Measurements from ENCODE around the gene DOCK10.

Gene DOCK10

GRCh38 chr2:224869601-224870233, 172.6 kb downstream of the DOCK10 start:
- DNase-seq, result no peak

GRCh38 chr2:224865016-224865415, 177.3 kb downstream of the DOCK10 start:
- DNase-seq, result no peak

GRCh38 chr2:224861266-224861665, 181.0 kb downstream of the DOCK10 start:
- DNase-seq, result no peak

GRCh38 chr2:224860786-224861185, 181.5 kb downstream of the DOCK10 start:
- DNase-seq, result no peak

GRCh38 chr2:224851811-224852210, 190.5 kb downstream of the DOCK10 start:
- no peak for DNase-seq

GRCh38 chr2:224850081-224850480, 192.2 kb downstream of the DOCK10 start:
- no peak for DNase-seq

- no peak for DNase-seq
Measured at GRCh38 chr2:224849264-224849663, 193.0 kb downstream of the DOCK10 start.

- DNase-seq, result no peak
Measured at GRCh38 chr2:224847961-224848850, 194.1 kb downstream of the DOCK10 start.

- DNase-seq, result no peak
Measured at GRCh38 chr2:224847381-224847780, 194.9 kb downstream of the DOCK10 start.

- no peak for DNase-seq
Measured at GRCh38 chr2:224846686-224847085, 195.6 kb downstream of the DOCK10 start.

GRCh38 chr2:224846161-224846560, 196.1 kb downstream of the DOCK10 start:
- DNase-seq, result no peak

- no peak for DNase-seq
Measured at GRCh38 chr2:224843141-224843540, 199.1 kb downstream of the DOCK10 start.

GRCh38 chr2:224841910-224842309, 200.4 kb downstream of the DOCK10 start:
- DNase-seq, result no peak

- no peak for DNase-seq
Measured at GRCh38 chr2:224838335-224838734, 203.9 kb downstream of the DOCK10 start.

GRCh38 chr2:224837558-224837957, 204.7 kb downstream of the DOCK10 start:
- DNase-seq, result no peak

- no peak for DNase-seq
Measured at GRCh38 chr2:224837066-224837465, 205.2 kb downstream of the DOCK10 start.

GRCh38 chr2:224836263-224836662, 206.0 kb downstream of the DOCK10 start:
- no peak for DNase-seq

- DNase-seq, result no peak
Measured at GRCh38 chr2:224835405-224835804, 206.9 kb downstream of the DOCK10 start.

- DNase-seq, result no peak
Measured at GRCh38 chr2:224833986-224834385, 208.3 kb downstream of the DOCK10 start.

GRCh38 chr2:224832207-224832606, 210.1 kb downstream of the DOCK10 start:
- DNase-seq, result no peak

- DNase-seq, result no peak
Measured at GRCh38 chr2:224831530-224831929, 210.7 kb downstream of the DOCK10 start.

GRCh38 chr2:224820283-224820991, 221.8 kb downstream of the DOCK10 start:
- no peak for DNase-seq

GRCh38 chr2:224819075-224819474, 223.2 kb downstream of the DOCK10 start:
- DNase-seq, result no peak

- no peak for DNase-seq
Measured at GRCh38 chr2:224817676-224818075, 224.6 kb downstream of the DOCK10 start.
